Left ventricle myocardium inferior (tissue), 1 donor: ENCODE data around the gene GNG8. TPM values are rescaled to one million over a fixed set of nuclear protein-coding genes. Genes with fewer than 3 reads are reported as not detected.

Source experiments
- DNase-seq: peaks from one replicate; pipeline ENCODE4 v3.0.0-alpha.2; 2020
- H3K27ac ChIP-seq: fragments of 200-600 bp; replicated peaks from 2 replicates; pipeline ENCODE4 v1.8.0; 2021
- H3K27me3 ChIP-seq: fragments of 200-600 bp; 2 replicates; pipeline ENCODE4 v1.8.0; 2021; ENCODE audit warnings: low read depth
- H3K36me3 ChIP-seq: fragments of 200-600 bp; 2 replicates; pipeline ENCODE4 v1.8.0; 2021
- H3K4me1 ChIP-seq: fragments of 200-600 bp; 2 replicates; pipeline ENCODE4 v1.8.0; 2021
- H3K4me3 ChIP-seq: fragments of 200-600 bp; 2 replicates; pipeline ENCODE4 v1.8.0; 2021; ENCODE audit warnings: mild to moderate bottlenecking, moderate library complexity
- H3K9me3 ChIP-seq: fragments of 200-600 bp; replicated peaks from 2 replicates; pipeline ENCODE4 v1.8.0; 2021
- intact Hi-C: fragments of 100-400 bp; cut with micrococcal nuclease; formaldehyde crosslinking; loops from one replicate; pipeline ENCODE4 v1.11.0; 2022
- total RNA-seq: library from RNA; stranded (reverse); fragmentation: NEBNext Ultra II Directional; extraction: Animal tissue kit (Norgen Biotek cat#: 25700); gene quantifications from one replicate; pipeline ENCODE4 v1.2.1, GENCODE V29; 2021
- TF ChIP-seq, protein P1 (sequence below): fragments of 200-600 bp; IDR thresholded peaks from 2 replicates; pipeline ENCODE4 v1.8.0; 2021; ENCODE audit warnings: antibody characterized with exemption, mild to moderate bottlenecking, borderline replicate concordance
- donor health status: DM: no; HTN: yes; CAD: no; lungs with severe emphysema.

The GNG8 gene
- total RNA-seq, 1 donor from 2014 or later: not detected

DNA sequence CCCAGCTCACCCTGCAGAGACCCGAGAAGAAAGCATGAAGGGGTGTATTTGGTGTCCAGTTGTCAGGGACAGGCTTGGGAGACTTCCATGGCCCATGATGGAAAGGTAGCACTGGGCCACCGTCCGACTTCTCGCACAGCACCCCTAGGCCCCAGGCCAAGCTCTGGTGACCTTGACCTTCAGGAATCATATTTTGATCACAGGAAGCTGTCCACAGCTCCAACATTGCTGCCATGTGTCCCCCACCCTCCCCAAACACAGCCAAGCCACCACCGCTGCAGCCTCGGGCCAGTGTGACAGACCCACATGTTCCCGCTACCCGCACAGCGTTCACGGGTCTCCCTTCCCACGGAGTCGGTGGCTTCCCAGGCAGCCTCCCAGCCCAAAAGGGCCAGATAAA, 10.3 kb downstream of the GNG8 start:
- intact Hi-C loops: no loop called here
- peak overlapping the region; percentile 85 for H3K27ac ChIP-seq

GRCh38 chr19:46624958-46625661, 10.9 kb downstream of the GNG8 start, which contains the start of gene PTGIR:
PTGIR (minus strand) TSS chr19:46625089; CDS start chr19:46624225, 864 bp downstream.
- intact Hi-C loops: no loop called here
- Histone ChIP-seq H3K4me1 (peaks cover 75% of the 10 kb centered on the region), H3K36me3 (no peaks in the 10 kb centered on the region), H3K27ac (peak within 1 kb of the TSS; percentile 85), H3K9me3 (no peaks in the 10 kb centered on the region), H3K27me3 (no peaks in the 10 kb centered on the region), H3K4me3 (peak within 1 kb of the TSS; percentile 55)
- DNase-seq: peak; percentile 81
- TF ChIP-seq, protein P1, sequence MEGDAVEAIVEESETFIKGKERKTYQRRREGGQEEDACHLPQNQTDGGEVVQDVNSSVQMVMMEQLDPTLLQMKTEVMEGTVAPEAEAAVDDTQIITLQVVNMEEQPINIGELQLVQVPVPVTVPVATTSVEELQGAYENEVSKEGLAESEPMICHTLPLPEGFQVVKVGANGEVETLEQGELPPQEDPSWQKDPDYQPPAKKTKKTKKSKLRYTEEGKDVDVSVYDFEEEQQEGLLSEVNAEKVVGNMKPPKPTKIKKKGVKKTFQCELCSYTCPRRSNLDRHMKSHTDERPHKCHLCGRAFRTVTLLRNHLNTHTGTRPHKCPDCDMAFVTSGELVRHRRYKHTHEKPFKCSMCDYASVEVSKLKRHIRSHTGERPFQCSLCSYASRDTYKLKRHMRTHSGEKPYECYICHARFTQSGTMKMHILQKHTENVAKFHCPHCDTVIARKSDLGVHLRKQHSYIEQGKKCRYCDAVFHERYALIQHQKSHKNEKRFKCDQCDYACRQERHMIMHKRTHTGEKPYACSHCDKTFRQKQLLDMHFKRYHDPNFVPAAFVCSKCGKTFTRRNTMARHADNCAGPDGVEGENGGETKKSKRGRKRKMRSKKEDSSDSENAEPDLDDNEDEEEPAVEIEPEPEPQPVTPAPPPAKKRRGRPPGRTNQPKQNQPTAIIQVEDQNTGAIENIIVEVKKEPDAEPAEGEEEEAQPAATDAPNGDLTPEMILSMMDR: no peak

More for the DNA sequence above, 10.3 kb downstream of the GNG8 start:
- DNase-seq: no peak
- H3K36me3 ChIP-seq: no peaks in the 10 kb centered on the region
- H3K27me3 ChIP-seq: no peaks in the 10 kb centered on the region
- no peaks in the 10 kb centered on the region for H3K9me3 ChIP-seq
- TF ChIP-seq, protein P1: no peak
- peaks cover 74% of the 10 kb centered on the region for H3K4me1 ChIP-seq
- H3K4me3 ChIP-seq: no peak overlapping the region

DNA sequence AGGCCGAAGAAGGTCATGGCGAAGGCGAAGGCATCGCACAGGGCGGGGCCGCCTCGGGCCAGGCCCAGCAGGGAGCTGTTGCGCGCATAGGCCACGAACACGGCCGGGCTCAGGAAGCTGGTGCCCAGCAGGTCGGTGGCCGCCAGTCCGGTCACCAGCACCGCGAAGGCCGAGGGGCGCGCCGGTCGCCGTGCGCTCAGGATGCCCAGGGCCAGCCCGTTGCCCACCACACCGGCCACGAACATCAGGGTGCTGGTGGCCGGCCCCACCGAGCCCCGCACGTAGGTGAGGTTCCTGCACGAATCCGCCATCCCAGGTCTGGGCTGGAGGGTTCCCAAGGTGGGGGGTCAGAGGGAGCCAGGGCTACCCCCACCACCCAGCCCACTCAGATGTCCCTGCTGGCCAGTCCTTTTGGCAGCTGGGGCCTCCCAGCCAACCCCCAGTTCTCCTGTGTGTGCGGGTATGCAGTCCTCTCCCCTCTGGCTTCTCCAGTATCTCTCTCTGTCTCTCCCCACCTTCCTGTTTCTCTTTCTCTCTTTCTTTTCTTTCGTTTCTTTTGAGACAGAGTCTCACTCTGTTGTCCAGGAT, 12.0 kb downstream of the GNG8 start:
- peak overlapping the region; percentile 55 for H3K4me3 ChIP-seq

GRCh38 chr19:46622118-46622446, 13.9 kb downstream of the GNG8 start:
- Histone ChIP-seq H3K27me3 (no peaks in the 10 kb centered on the region), H3K27ac (peak overlapping the region; percentile 85), H3K4me3 (peak overlapping the region; percentile 55), H3K9me3 (no peaks in the 10 kb centered on the region), H3K4me1 (peaks cover 90% of the 10 kb centered on the region), H3K36me3 (no peaks in the 10 kb centered on the region)
- DNase-seq: no peak
- TF ChIP-seq, protein P1: no peak
- intact Hi-C loops: no loop called here

More for the DNA sequence above, 12.0 kb downstream of the GNG8 start:
- no peaks in the 10 kb centered on the region for H3K9me3 ChIP-seq
- H3K36me3 ChIP-seq: no peaks in the 10 kb centered on the region
- intact Hi-C loops: no loop called here
- peak overlapping the region; percentile 85 for H3K27ac ChIP-seq
- TF ChIP-seq, protein P1: no peak
- no peaks in the 10 kb centered on the region for H3K27me3 ChIP-seq
- no peak for DNase-seq
- peaks cover 74% of the 10 kb centered on the region for H3K4me1 ChIP-seq

- H3K4me1 ChIP-seq: peaks cover 90% of the 10 kb centered on the region
- no peaks in the 10 kb centered on the region for H3K27me3 ChIP-seq
- intact Hi-C loops: no loop called here
- no peaks in the 10 kb centered on the region for H3K9me3 ChIP-seq
- H3K27ac ChIP-seq: peak overlapping the region; percentile 85
- no peak for DNase-seq
- TF ChIP-seq, protein P1: no peak
- H3K36me3 ChIP-seq: no peaks in the 10 kb centered on the region
- peak overlapping the region; percentile 55 for H3K4me3 ChIP-seq
These were observed 14.5 kb downstream of the GNG8 start for GRCh38 chr19:46621191-46622117.
